ENCODE measurements around the gene KLK4. TPM values are rescaled to one million over a fixed set of nuclear protein-coding genes. Genes with fewer than 3 reads are reported as not detected.

KLK4 gene
- total RNA-seq, 1 donor from 2014 or later, result not detected

DNA sequence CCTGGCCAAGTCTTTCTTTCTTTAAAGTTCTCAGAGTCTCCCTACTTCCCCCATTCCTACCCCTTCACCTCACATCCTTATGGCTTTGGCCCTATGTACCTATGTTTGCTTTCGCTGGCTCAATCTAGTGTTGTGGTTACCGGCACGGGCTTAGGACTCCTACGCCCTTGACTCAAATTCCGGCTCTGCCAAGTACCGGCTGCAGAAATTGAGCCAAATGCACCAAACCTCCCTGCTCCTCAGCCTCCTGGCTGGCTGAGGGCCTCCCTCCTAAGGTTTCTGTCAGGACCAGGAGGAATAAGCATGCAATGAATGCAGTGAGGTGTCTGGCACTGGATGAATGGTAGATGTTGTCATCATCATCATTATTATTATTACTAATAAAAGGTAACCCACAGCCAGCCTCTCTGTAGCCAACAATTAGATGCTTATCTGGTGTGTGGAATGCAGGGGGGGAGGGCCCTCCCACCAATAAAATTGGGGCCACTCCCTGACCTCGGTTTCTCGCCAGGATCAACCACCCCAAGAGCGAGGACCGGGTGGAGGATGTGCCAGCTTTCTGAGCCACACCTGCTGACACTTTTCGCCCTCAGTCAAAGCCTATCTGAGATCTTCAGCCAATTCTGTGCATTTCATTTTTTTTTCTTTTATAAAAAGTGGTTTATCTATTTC lies 21.0 kb upstream of the KLK4 start:
- TF ChIP-seq CTCF (IDR thresholded peaks at IDR 0.05; ENCODE audit: insufficient read depth, low read length, poor library complexity, severe bottlenecking), result no peak
- peak; percentile 50 for DNase-seq (ENCODE audit: low read depth)
- Histone ChIP-seq H3K36me3 (ENCODE audit: control insufficient read depth, insufficient read depth, low read length) (no peaks in the 10 kb centered on the region), H3K27me3 (ENCODE audit: control insufficient read depth, insufficient read depth, low read length) (no peaks in the 10 kb centered on the region), H3K4me3 (ENCODE audit: low read depth, low read length) (no peak overlapping the region)

DNA sequence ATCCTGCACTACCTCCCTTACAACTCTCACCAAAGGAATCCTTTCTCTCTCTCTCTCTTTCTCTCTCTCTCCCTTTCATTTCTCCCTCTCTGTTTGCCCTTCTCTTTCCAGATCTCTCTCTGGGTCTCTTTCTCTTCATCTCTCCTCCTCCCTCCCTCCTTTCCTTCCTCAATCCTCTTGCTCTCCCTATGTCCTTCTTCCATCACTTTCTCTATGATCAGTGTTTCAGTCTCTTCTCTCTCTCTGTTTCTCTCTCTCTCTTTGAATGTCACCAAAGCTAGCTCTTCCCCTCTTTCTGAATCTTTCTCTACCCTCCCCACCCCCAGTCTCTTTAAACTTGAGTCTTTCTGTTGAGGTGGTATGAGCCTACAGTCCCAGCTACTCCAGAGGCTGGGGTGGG lies 19.8 kb upstream of the KLK4 start:
- TF ChIP-seq CTCF (IDR thresholded peaks at IDR 0.05; ENCODE audit: insufficient read depth, low read length, poor library complexity, severe bottlenecking), result no peak
- no peaks in the 10 kb centered on the region for H3K27me3 ChIP-seq (ENCODE audit: control insufficient read depth, insufficient read depth, low read length)
- H3K4me3 ChIP-seq (ENCODE audit: low read depth, low read length), result no peak overlapping the region
- H3K36me3 ChIP-seq (ENCODE audit: control insufficient read depth, insufficient read depth, low read length), result no peaks in the 10 kb centered on the region
- no peak for DNase-seq (ENCODE audit: low read depth)

GRCh38 chr19:50928831-50929230 lies 17.6 kb upstream of the KLK4 start:
- Histone ChIP-seq H3K27me3 (ENCODE audit: control insufficient read depth, insufficient read depth, low read length) (no peaks in the 10 kb centered on the region), H3K36me3 (ENCODE audit: control insufficient read depth, insufficient read depth, low read length) (no peaks in the 10 kb centered on the region), H3K4me3 (ENCODE audit: low read depth, low read length) (no peak overlapping the region)
- TF ChIP-seq CTCF (IDR thresholded peaks at IDR 0.05; ENCODE audit: insufficient read depth, low read length, poor library complexity, severe bottlenecking), result no peak
- no peak for DNase-seq (ENCODE audit: low read depth)

DNA sequence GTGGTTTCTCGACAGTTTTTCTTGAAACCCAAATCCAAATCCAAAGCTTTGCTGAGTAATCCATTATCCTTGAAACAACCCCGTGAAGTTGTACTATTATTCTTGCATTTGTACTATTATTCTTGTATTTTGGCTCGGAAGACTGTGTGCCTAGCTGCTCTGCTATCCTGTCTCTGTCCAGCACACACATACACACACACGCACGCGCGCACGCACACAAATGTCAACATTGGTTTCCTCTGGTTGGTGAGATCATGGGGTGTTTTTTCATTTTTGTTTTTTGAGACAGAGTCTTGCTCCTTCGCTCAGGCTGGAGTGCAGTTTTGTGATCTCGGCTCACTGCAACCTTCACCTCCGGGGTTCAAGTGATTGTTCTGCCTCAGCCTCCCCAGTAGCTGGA lies 14.9 kb upstream of the KLK4 start:
- Histone ChIP-seq H3K4me3 (ENCODE audit: low read depth, low read length) (no peak overlapping the region), H3K36me3 (ENCODE audit: control insufficient read depth, insufficient read depth, low read length) (no peaks in the 10 kb centered on the region), H3K27me3 (ENCODE audit: control insufficient read depth, insufficient read depth, low read length) (no peaks in the 10 kb centered on the region)
- no peak for DNase-seq (ENCODE audit: low read depth)
- no peak for TF ChIP-seq CTCF (IDR thresholded peaks at IDR 0.05; ENCODE audit: insufficient read depth, low read length, poor library complexity, severe bottlenecking)

- DNase-seq (ENCODE audit: low read depth), result no peak
- H3K4me3 ChIP-seq (ENCODE audit: low read depth, low read length), result no peak overlapping the region
- no peaks in the 10 kb centered on the region for H3K27me3 ChIP-seq (ENCODE audit: control insufficient read depth, insufficient read depth, low read length)
- no peaks in the 10 kb centered on the region for H3K36me3 ChIP-seq (ENCODE audit: control insufficient read depth, insufficient read depth, low read length)
- TF ChIP-seq CTCF (IDR thresholded peaks at IDR 0.05; ENCODE audit: insufficient read depth, low read length, poor library complexity, severe bottlenecking), result no peak
Measured at GRCh38 chr19:50925734-50926133, 14.5 kb upstream of the KLK4 start.

DNA sequence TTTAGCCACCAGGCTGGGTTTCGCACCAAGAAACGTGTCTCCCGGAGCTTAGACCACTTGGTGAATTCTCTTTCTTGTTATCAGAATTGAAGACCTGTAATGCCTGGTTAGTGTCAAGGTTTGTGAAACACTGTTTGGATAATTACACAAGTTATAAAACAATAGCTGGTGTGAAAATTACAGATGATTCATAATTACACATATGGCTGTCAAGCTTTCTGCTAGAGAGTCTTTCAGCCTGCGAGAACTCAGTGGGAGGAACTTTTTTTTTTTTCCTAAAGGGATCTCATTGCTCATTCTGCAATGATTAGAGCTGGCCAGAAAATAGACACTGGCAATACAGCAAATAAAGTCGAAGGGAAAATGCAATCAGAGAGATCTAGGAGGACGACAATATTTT lies 13.4 kb upstream of the KLK4 start:
- Histone ChIP-seq H3K36me3 (ENCODE audit: control insufficient read depth, insufficient read depth, low read length) (no peaks in the 10 kb centered on the region), H3K27me3 (ENCODE audit: control insufficient read depth, insufficient read depth, low read length) (no peaks in the 10 kb centered on the region), H3K4me3 (ENCODE audit: low read depth, low read length) (no peak overlapping the region)
- DNase-seq (ENCODE audit: low read depth), result no peak
- no peak for TF ChIP-seq CTCF (IDR thresholded peaks at IDR 0.05; ENCODE audit: insufficient read depth, low read length, poor library complexity, severe bottlenecking)
